ENCODE data around the gene PCSK1.

The PCSK1 gene

DNA sequence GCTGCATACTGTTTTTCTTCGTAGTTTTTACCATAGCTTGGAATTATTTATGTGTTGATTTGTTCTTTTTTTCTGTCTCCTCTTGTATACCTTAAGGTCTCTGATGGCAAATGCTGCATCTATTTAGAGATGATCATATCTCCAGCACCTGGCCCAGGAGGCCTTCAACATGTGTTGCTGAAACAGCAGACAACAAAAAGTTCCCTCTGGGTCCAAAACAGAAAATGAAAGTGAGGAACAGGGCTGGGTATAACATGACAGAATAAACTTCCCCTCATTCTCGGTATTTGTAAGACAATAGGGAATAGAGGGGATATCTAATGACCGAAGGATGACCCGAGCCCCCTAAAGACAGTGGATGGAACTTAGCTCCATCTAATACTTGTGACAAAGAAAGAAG, 22.7 kb upstream of the PCSK1 start:
- no peak for DNase-seq (ENCODE audit: extremely low spot score)
- ChIA-PET POLR2A (no interaction called here), CTCF (no interaction called here)
- no peak for TF ChIP-seq FOXM1 (IDR thresholded peaks at IDR 0.05; ENCODE audit: borderline replicate concordance)
- TF ChIP-seq SP1 (IDR thresholded peaks at IDR 0.05): no peak
- TF ChIP-seq L3MBTL2 (conservative IDR thresholded peaks at IDR 0.05): no peak
- TF ChIP-seq ELF4 (IDR thresholded peaks at IDR 0.05): no peak
- no peak for TF ChIP-seq NFRKB (IDR thresholded peaks at IDR 0.05)
- no peak for TF ChIP-seq BHLHE40 (IDR thresholded peaks at IDR 0.05; ENCODE audit: borderline replicate concordance)
- TF ChIP-seq ARNT (IDR thresholded peaks at IDR 0.05): no peak
- no peak for TF ChIP-seq FOXA1 (IDR thresholded peaks at IDR 0.05)
- no peak for TF ChIP-seq SUZ12 (IDR thresholded peaks at IDR 0.05)
- no peak for TF ChIP-seq CTBP1 (IDR thresholded peaks at IDR 0.05; ENCODE audit: borderline replicate concordance)
- TF ChIP-seq ZNF384 (IDR thresholded peaks at IDR 0.05): no peak
- no peak for TF ChIP-seq HDGF (IDR thresholded peaks at IDR 0.05; ENCODE audit: borderline replicate concordance)
- TF ChIP-seq, protein P1, sequence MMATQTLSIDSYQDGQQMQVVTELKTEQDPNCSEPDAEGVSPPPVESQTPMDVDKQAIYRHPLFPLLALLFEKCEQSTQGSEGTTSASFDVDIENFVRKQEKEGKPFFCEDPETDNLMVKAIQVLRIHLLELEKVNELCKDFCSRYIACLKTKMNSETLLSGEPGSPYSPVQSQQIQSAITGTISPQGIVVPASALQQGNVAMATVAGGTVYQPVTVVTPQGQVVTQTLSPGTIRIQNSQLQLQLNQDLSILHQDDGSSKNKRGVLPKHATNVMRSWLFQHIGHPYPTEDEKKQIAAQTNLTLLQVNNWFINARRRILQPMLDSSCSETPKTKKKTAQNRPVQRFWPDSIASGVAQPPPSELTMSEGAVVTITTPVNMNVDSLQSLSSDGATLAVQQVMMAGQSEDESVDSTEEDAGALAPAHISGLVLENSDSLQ (IDR thresholded peaks at IDR 0.05): no peak
- no peak for TF ChIP-seq TARDBP (IDR thresholded peaks at IDR 0.05)
- TF ChIP-seq FOXK2 (IDR thresholded peaks at IDR 0.05): no peak
- no peak for TF ChIP-seq LEF1 (IDR thresholded peaks at IDR 0.05; ENCODE audit: borderline replicate concordance)

- DNase-seq (ENCODE audit: extremely low spot score): no peak
- CTCF ChIA-PET: interaction anchor here (0.5 kb wide), 1 partner anchor 33 kb away, joined by 3 read pairs; no protein-coding TSS in a partner anchor
- POLR2A ChIA-PET: no interaction called here
- TF ChIP-seq, protein P1 (IDR thresholded peaks at IDR 0.05): no peak
- no peak for TF ChIP-seq FOXM1 (IDR thresholded peaks at IDR 0.05; ENCODE audit: borderline replicate concordance)
- no peak for TF ChIP-seq BHLHE40 (IDR thresholded peaks at IDR 0.05; ENCODE audit: borderline replicate concordance)
- TF ChIP-seq ARNT (IDR thresholded peaks at IDR 0.05): no peak
- no peak for TF ChIP-seq ZNF384 (IDR thresholded peaks at IDR 0.05)
- no peak for TF ChIP-seq NFRKB (IDR thresholded peaks at IDR 0.05)
- TF ChIP-seq FOXA1 (IDR thresholded peaks at IDR 0.05): no peak
- TF ChIP-seq CTBP1 (IDR thresholded peaks at IDR 0.05; ENCODE audit: borderline replicate concordance): no peak
- TF ChIP-seq LEF1 (IDR thresholded peaks at IDR 0.05; ENCODE audit: borderline replicate concordance): no peak
- TF ChIP-seq FOXK2 (IDR thresholded peaks at IDR 0.05): no peak
- no peak for TF ChIP-seq L3MBTL2 (conservative IDR thresholded peaks at IDR 0.05)
- TF ChIP-seq SP1 (IDR thresholded peaks at IDR 0.05): no peak
- TF ChIP-seq TARDBP (IDR thresholded peaks at IDR 0.05): no peak
- TF ChIP-seq SUZ12 (IDR thresholded peaks at IDR 0.05): no peak
- TF ChIP-seq HDGF (IDR thresholded peaks at IDR 0.05; ENCODE audit: borderline replicate concordance): no peak
- TF ChIP-seq ELF4 (IDR thresholded peaks at IDR 0.05): no peak
These were observed 20.3 kb upstream of the PCSK1 start for GRCh38 chr5:96453394-96453793.

DNA sequence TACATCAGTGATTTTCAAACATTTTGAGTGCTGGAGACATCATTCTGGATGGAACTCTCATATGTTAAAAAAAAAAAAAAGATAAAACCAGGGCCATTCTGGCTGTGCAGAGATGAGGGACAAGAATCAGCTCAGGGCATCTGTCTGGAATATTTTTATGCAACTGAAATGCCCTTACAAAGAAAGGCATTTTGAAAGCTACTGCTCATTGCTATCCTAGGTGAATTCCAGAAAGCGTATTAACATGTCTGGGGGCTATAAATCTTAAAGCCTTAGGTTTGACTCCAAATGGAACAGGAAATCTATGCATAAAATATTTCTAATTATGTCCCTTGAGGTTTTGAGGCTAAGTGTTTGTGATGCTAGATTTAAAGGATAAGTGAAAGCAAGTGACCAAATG, 14.9 kb upstream of the PCSK1 start:
- POLR2A ChIA-PET: no interaction called here

DNA sequence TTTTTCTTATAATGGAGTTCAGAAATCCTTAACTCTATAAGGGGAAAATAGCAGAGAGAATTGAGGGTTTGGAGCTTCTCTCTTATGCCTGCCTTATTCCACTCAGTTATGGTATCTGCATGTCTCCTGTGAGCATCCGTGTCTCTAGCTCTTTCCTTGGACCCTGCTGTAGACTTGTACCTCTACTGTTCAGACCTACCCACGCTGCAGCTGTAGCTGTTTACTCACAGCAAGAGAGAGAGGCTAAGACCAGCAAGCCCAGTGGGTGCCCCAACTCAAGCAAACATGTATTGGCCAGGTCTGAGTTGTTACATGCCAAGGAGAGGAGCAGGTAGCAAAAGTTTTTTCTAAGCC, 7.1 kb upstream of the PCSK1 start:
- POLR2A ChIA-PET: no interaction called here
- CTCF ChIA-PET: interaction anchor here (1.3 kb wide), 1 partner anchor 8 kb away, joined by 7 read pairs; no protein-coding TSS in a partner anchor
- DNase-seq (ENCODE audit: extremely low spot score): no peak
- TF ChIP-seq ARNT (IDR thresholded peaks at IDR 0.05) (no peak), FOXK2 (IDR thresholded peaks at IDR 0.05) (no peak), SP1 (IDR thresholded peaks at IDR 0.05) (no peak), SUZ12 (IDR thresholded peaks at IDR 0.05) (no peak), ELF4 (IDR thresholded peaks at IDR 0.05) (no peak)

More for the DNA sequence above, 14.9 kb upstream of the PCSK1 start:
- TF ChIP-seq BHLHE40 (IDR thresholded peaks at IDR 0.05; ENCODE audit: borderline replicate concordance) (no peak), NFRKB (IDR thresholded peaks at IDR 0.05) (no peak), SP1 (IDR thresholded peaks at IDR 0.05) (no peak), FOXM1 (IDR thresholded peaks at IDR 0.05; ENCODE audit: borderline replicate concordance) (no peak), CTBP1 (IDR thresholded peaks at IDR 0.05; ENCODE audit: borderline replicate concordance) (no peak), FOXK2 (IDR thresholded peaks at IDR 0.05) (no peak), SUZ12 (IDR thresholded peaks at IDR 0.05) (no peak), ZNF384 (IDR thresholded peaks at IDR 0.05) (no peak), TARDBP (IDR thresholded peaks at IDR 0.05) (no peak), LEF1 (IDR thresholded peaks at IDR 0.05; ENCODE audit: borderline replicate concordance) (no peak), HDGF (IDR thresholded peaks at IDR 0.05; ENCODE audit: borderline replicate concordance) (no peak), FOXA1 (IDR thresholded peaks at IDR 0.05) (no peak), L3MBTL2 (conservative IDR thresholded peaks at IDR 0.05) (no peak)
- TF ChIP-seq, protein P1 (IDR thresholded peaks at IDR 0.05): no peak
- DNase-seq (ENCODE audit: extremely low spot score): no peak
- CTCF ChIA-PET: interaction anchor here (1.4 kb wide), 1 partner anchor 8 kb away, joined by 7 read pairs; no protein-coding TSS in a partner anchor

GRCh38 chr5:96439477-96440184, 6.6 kb upstream of the PCSK1 start:
- ChIA-PET CTCF (interaction anchor here (1.3 kb wide), 1 partner anchor 9 kb away, joined by 7 read pairs; no protein-coding TSS in a partner anchor), POLR2A (no interaction called here)
- TF ChIP-seq TARDBP (IDR thresholded peaks at IDR 0.05) (no peak), ELF4 (IDR thresholded peaks at IDR 0.05) (no peak), BHLHE40 (IDR thresholded peaks at IDR 0.05; ENCODE audit: borderline replicate concordance) (no peak), L3MBTL2 (conservative IDR thresholded peaks at IDR 0.05) (no peak), SUZ12 (IDR thresholded peaks at IDR 0.05) (no peak), FOXK2 (IDR thresholded peaks at IDR 0.05) (no peak), ZNF384 (IDR thresholded peaks at IDR 0.05) (no peak), FOXA1 (IDR thresholded peaks at IDR 0.05) (no peak), CTBP1 (IDR thresholded peaks at IDR 0.05; ENCODE audit: borderline replicate concordance) (no peak), FOXM1 (IDR thresholded peaks at IDR 0.05; ENCODE audit: borderline replicate concordance) (no peak), SP1 (IDR thresholded peaks at IDR 0.05) (no peak), HDGF (IDR thresholded peaks at IDR 0.05; ENCODE audit: borderline replicate concordance) (no peak), ARNT (IDR thresholded peaks at IDR 0.05) (no peak), LEF1 (IDR thresholded peaks at IDR 0.05; ENCODE audit: borderline replicate concordance) (no peak), NFRKB (IDR thresholded peaks at IDR 0.05) (no peak)
- TF ChIP-seq, protein P1 (IDR thresholded peaks at IDR 0.05): no peak
- no peak for DNase-seq (ENCODE audit: extremely low spot score)
